Effector memory CD8-positive, alpha-beta T cell (primary cell): Measurements from ENCODE around the gene ZNF653.
"Not testable (repeated sequence)": the region's sequence is repeated elsewhere in the genome, so short reads cannot be mapped to it uniquely, and the experiment has no call there.

Source experiments
- ATAC-seq: fragments of 150-1000 bp; cut with Tn5 transposase; replicated peaks from 2 replicates; pipeline ENCODE4 v1.10.0; 2021; ENCODE audit warnings: mild to moderate bottlenecking, moderate library complexity
- DNase-seq, 3 experiments: peaks; one replicate each; pipeline ENCODE4 v3.0.0; 2021
- H3K27ac Mint-ChIP-seq, 2 donors: one replicate each; pipeline ENCODE4 v1.8.0; 2022; ENCODE audit warnings: mild to moderate bottlenecking in 2 of 2, mixed read lengths in 2 of 2, moderate library complexity in 2 of 2
- H3K27me3 Mint-ChIP-seq, 2 donors: one replicate each; pipeline ENCODE4 v1.8.0; 2022; ENCODE audit warnings: mixed read lengths in 2 of 2
- H3K36me3 Mint-ChIP-seq: one replicate; pipeline ENCODE4 v1.8.0; 2022; ENCODE audit warnings: mild to moderate bottlenecking, moderate library complexity, mixed read lengths; ENCODE audit not compliant: insufficient read depth
- H3K4me1 Mint-ChIP-seq, 2 donors: one replicate each; pipeline ENCODE4 v1.8.0; 2022; ENCODE audit warnings: low read depth in 2 of 2, mixed read lengths in 2 of 2
- H3K4me3 Mint-ChIP-seq, 2 donors: one replicate each; pipeline ENCODE4 v1.8.0; 2022; ENCODE audit warnings: mild to moderate bottlenecking in 2 of 2, mixed read lengths in 2 of 2, moderate library complexity in 2 of 2
- H3K9me3 Mint-ChIP-seq, 2 donors: one replicate each; pipeline ENCODE4 v1.8.0; 2022; ENCODE audit warnings: mixed read lengths in 2 of 2

ZNF653 gene

GRCh38 chr19:11435057-11435832, 70.4 kb downstream of the ZNF653 start, which contains the start of the genes ODAD3 and PRKCSH:
Gene ODAD3 (minus strand): TSS chr19:11435121. CDS start chr19:11435016, 105 bp downstream.
Gene PRKCSH (plus strand): TSS chr19:11435635. CDS start chr19:11436118, 483 bp downstream.
- peak within 1 kb of the TSS; percentile 98 for H3K4me3 Mint-ChIP-seq
- no peaks in the 10 kb centered on the region for H3K9me3 Mint-ChIP-seq
- H3K27ac Mint-ChIP-seq, result peak within 1 kb of the TSS; percentile 95
- DNase-seq (peak; percentile 98), ATAC-seq (peak; percentile 92)
- peaks cover 18% of the 10 kb centered on the region in 2 donors for H3K4me1 Mint-ChIP-seq
- H3K27me3 Mint-ChIP-seq, result peaks cover 0 to 7% of the 10 kb centered on the region in 2 donors
- peaks cover 34% of the 10 kb centered on the region for H3K36me3 Mint-ChIP-seq

- Mint-ChIP-seq H3K4me1 (peaks cover 18% of the 10 kb centered on the region in 2 donors), H3K27me3 (peaks cover 0 to 8% of the 10 kb centered on the region in 2 donors), H3K9me3 (no peaks in the 10 kb centered on the region), H3K36me3 (peaks cover 32% of the 10 kb centered on the region), H3K4me3 (peak overlapping the region; percentile 98), H3K27ac (peak overlapping the region; percentile 95)
- DNase-seq (peak in 1 of 3 experiments; percentile 15), ATAC-seq (peak; percentile 7)
Measured at GRCh38 chr19:11434703-11435056, 71.0 kb downstream of the ZNF653 start.

- H3K9me3 Mint-ChIP-seq, DNase-seq, H3K27me3 Mint-ChIP-seq, ATAC-seq: not testable (repeated sequence)
- Mint-ChIP-seq H3K27ac (peak overlapping the region in 1 of 2 donors; percentile 95), H3K4me3 (peak overlapping the region; percentile 98), H3K4me1 (peaks cover 18% of the 10 kb centered on the region in 2 donors), H3K36me3 (peaks cover 27% of the 10 kb centered on the region)
Measured at GRCh38 chr19:11433526-11433925, 72.1 kb downstream of the ZNF653 start.
